ENCODE measurements around the gene ZEB2.

Gene ZEB2

GRCh38 chr2:144495227-144496091, 24.5 kb downstream of the ZEB2 start:
- Histone ChIP-seq H3K27me3 (ENCODE audit: insufficient read depth, poor library complexity, severe bottlenecking) (no peaks in the 10 kb centered on the region), H3K27ac (replicated peaks) (peak overlapping the region; percentile 11), H3K4me3 (replicated peaks; ENCODE audit: insufficient read depth, low read length) (no peak overlapping the region)
- TF ChIP-seq CTCF (IDR thresholded peaks at IDR 0.05; ENCODE audit: insufficient read depth, low read length) (no peak), SPI1 (IDR thresholded peaks at IDR 0.05; ENCODE audit: borderline replicate concordance, low read depth) (no peak), GABPA (IDR thresholded peaks at IDR 0.05; ENCODE audit: low read depth) (no peak), REST (IDR thresholded peaks at IDR 0.05; ENCODE audit: insufficient replicate concordance, low read depth) (peak; percentile 46), POLR2AphosphoS5 (IDR thresholded peaks at IDR 0.05; ENCODE audit: low read depth) (0 out of 2 replicates have a peak, but pooled peaks have one; percentile 15)
- DNase-seq (ENCODE audit: low read depth in 1 of 2, low spot score in 1 of 2), result no peak

- Histone ChIP-seq H3K4me3 (replicated peaks; ENCODE audit: insufficient read depth, low read length) (no peak overlapping the region), H3K27ac (replicated peaks) (peak overlapping the region; percentile 45), H3K27me3 (ENCODE audit: insufficient read depth, poor library complexity, severe bottlenecking) (no peaks in the 10 kb centered on the region)
- TF ChIP-seq CTCF (IDR thresholded peaks at IDR 0.05; ENCODE audit: insufficient read depth, low read length), result no peak
- no peak for TF ChIP-seq REST (IDR thresholded peaks at IDR 0.05; ENCODE audit: insufficient replicate concordance, low read depth)
- no peak for TF ChIP-seq POLR2AphosphoS5 (IDR thresholded peaks at IDR 0.05; ENCODE audit: low read depth)
- TF ChIP-seq GABPA (IDR thresholded peaks at IDR 0.05; ENCODE audit: low read depth), result no peak
- TF ChIP-seq SPI1 (IDR thresholded peaks at IDR 0.05; ENCODE audit: borderline replicate concordance, low read depth), result no peak
- peak in 1 of 2 experiments; percentile 68 for DNase-seq (ENCODE audit: low read depth in 1 of 2, low spot score in 1 of 2)
These were observed 26.7 kb downstream of the ZEB2 start for GRCh38 chr2:144493027-144493809.

- no peak overlapping the region for H3K4me3 ChIP-seq (replicated peaks; ENCODE audit: insufficient read depth, low read length)
- no peak for DNase-seq (ENCODE audit: low read depth in 1 of 2, low spot score in 1 of 2)
- no peaks in the 10 kb centered on the region for H3K27me3 ChIP-seq (ENCODE audit: insufficient read depth, poor library complexity, severe bottlenecking)
- H3K27ac ChIP-seq (replicated peaks), result no peak overlapping the region
- TF ChIP-seq REST (IDR thresholded peaks at IDR 0.05; ENCODE audit: insufficient replicate concordance, low read depth), result no peak
These were observed 29.1 kb downstream of the ZEB2 start for GRCh38 chr2:144490857-144491256.

All from HL-60 (cell line).